LoVo (cell line): ENCODE measurements around the gene SIMC1.

Source experiments
- DNase-seq: peaks from one replicate; pipeline ENCODE4 v3.0.0-alpha.2; 2016; ENCODE audit warnings: low spot score

The SIMC1 gene

GRCh38 chr5:176388444-176389134 is 150.4 kb downstream of the SIMC1 start, which contains the start of the genes HIGD2A and NOP16:
Gene HIGD2A (plus strand): TSS chr5:176388751. CDS start chr5:176388820, 69 bp downstream.
Gene NOP16 (minus strand): TSS chr5:176388598. CDS start chr5:176388539, 59 bp downstream.
- peak; percentile 99 for DNase-seq

GRCh38 chr5:176389135-176390123 is 151.2 kb downstream of the SIMC1 start:
- DNase-seq: no peak

GRCh38 chr5:176391479-176391878 is 153.3 kb downstream of the SIMC1 start:
- no peak for DNase-seq

- no peak for DNase-seq
Observed at GRCh38 chr5:176391999-176392398, 153.8 kb downstream of the SIMC1 start.

GRCh38 chr5:176392526-176392925 is 154.3 kb downstream of the SIMC1 start:
- no peak for DNase-seq

GRCh38 chr5:176394096-176394495 is 155.9 kb downstream of the SIMC1 start:
- DNase-seq: no peak

GRCh38 chr5:176394881-176395675 is 156.9 kb downstream of the SIMC1 start:
- no peak for DNase-seq
